ENCODE measurements around the gene F3. TPM values are rescaled to one million over a fixed set of nuclear protein-coding genes. Genes with fewer than 3 reads are reported as not detected.
A peak's percentile ranks its signal among the peaks of the same experiment; 100 is the strongest.

Gene F3
- total and polyA plus RNA-seq, 2 of the 13 experiments (the other 11 are each of a cell fraction or from before 2014, with no cell fraction given), result 5.8 to 9.0 TPM

- CTCF ChIA-PET (ENCODE audit: low intra/inter-chr PET ratio, low total read pairs), result interaction anchor here (1.5 kb wide), 1 partner anchor 283 kb away, joined by 4 read pairs; no protein-coding TSS in a partner anchor
- Histone ChIP-seq H2AFZ (ENCODE audit: low read length) (no peak overlapping the region), H4K20me1 (ENCODE audit: insufficient read depth, low read length) (no peaks in the 10 kb centered on the region), H3K4me3 (replicated peaks in 1 of 3; ENCODE audit: insufficient read depth in 1 of 3, low read depth in 2 of 3, low read length in 3 of 3) (no peak overlapping the region), H3K36me3 (replicated peaks in 1 of 2; ENCODE audit: control insufficient read depth in 1 of 2, insufficient read depth in 2 of 2, low read length in 2 of 2) (peaks cover 0 to 16% of the 10 kb centered on the region in 2 experiments; a peak in 2 of 5 replicates), H3K4me2 (ENCODE audit: low read depth, low read length) (no peak overlapping the region), H3K9ac (ENCODE audit: insufficient read depth, low read depth, low read length) (no peak overlapping the region), H3K4me1 (ENCODE audit: insufficient read depth, low read length) (no peaks in the 10 kb centered on the region), H3K27ac (ENCODE audit: extremely low read length, insufficient read depth, low read length) (no peak overlapping the region), H3K79me2 (ENCODE audit: insufficient read depth, low read length) (no peaks in the 10 kb centered on the region), H3K27me3 (ENCODE audit: control insufficient read depth in 1 of 2, insufficient read depth in 2 of 2, low read length in 2 of 2) (no peaks in the 10 kb centered on the region), H3K9me3 (ENCODE audit: low read length) (no peaks in the 10 kb centered on the region)
- no peak for ATAC-seq
- 87% methylated on average over 4 of the region's 4 CpGs for WGBS (ENCODE audit: low lambda C conversion rate)
- in situ Hi-C loops (cut with HindIII; ENCODE audit: extremely low pct_ligation_motif_present, low pct_unique_long_range_greater_than_20kb) (loop anchor here (5.0 kb wide), 2 partner anchors 75 to 285 kb away; no protein-coding TSS in a partner anchor), intact Hi-C loops (cut with micrococcal nuclease; ENCODE audit: unreplicated experiment) (loop anchor here (5.0 kb wide), 1 partner anchor 75 kb away; no protein-coding TSS in a partner anchor)
- POLR2A ChIA-PET, result no interaction called here
- no TSS peak for BruUV-seq (replicated peaks)
- no peak for DNase-seq (ENCODE audit: low spot score)
- FAIRE-seq, result no peak
- TF ChIP-seq ZNF597 (CRISPR knock-in tag; IDR thresholded peaks at IDR 0.05) (no peak), SATB2 (CRISPR knock-in tag; IDR thresholded peaks at IDR 0.05) (no peak), ZNF703 (CRISPR knock-in tag; IDR thresholded peaks at IDR 0.05; ENCODE audit: borderline replicate concordance) (no peak), HNRNPH1 (optimal IDR thresholded peaks at IDR 0.05; ENCODE audit: low read depth, low read length) (no peak), KMT2B (CRISPR knock-in tag; IDR thresholded peaks at IDR 0.05) (no peak), YY1 (IDR thresholded peaks at IDR 0.05; ENCODE audit: insufficient read depth, insufficient replicate concordance, low read depth, low read length) (no peak), ZNF614 (CRISPR knock-in tag; IDR thresholded peaks at IDR 0.05; ENCODE audit: borderline replicate concordance) (no peak), ZNF230 (CRISPR knock-in tag; IDR thresholded peaks at IDR 0.05) (no peak), ZNF768 (CRISPR knock-in tag; IDR thresholded peaks at IDR 0.05) (no peak), DBP (CRISPR knock-in tag; IDR thresholded peaks at IDR 0.05; ENCODE audit: not compliant biosample characterization) (no peak), RBM22 (optimal IDR thresholded peaks at IDR 0.05; ENCODE audit: low read length) (peak; percentile 36), STAG1 (CRISPR knock-in tag; IDR thresholded peaks at IDR 0.05) (peak; percentile 60), ZNF468 (CRISPR knock-in tag; IDR thresholded peaks at IDR 0.05) (no peak), CTCF (CRISPR knock-in tag; IDR thresholded peaks at IDR 0.05) (peak; percentile 47), SNAPC4 (CRISPR knock-in tag; IDR thresholded peaks at IDR 0.05) (no peak), ZNF292 (CRISPR knock-in tag; IDR thresholded peaks at IDR 0.05; ENCODE audit: borderline replicate concordance, low read depth) (no peak), SKI (IDR thresholded peaks at IDR 0.05; ENCODE audit: partially characterized antibody) (no peak)
Observed at GRCh38 chr1:94522304-94522703, 19.3 kb downstream of the F3 start.
